Stimulated activated naive CD4-positive, alpha-beta T cell (primary cell): Measurements from ENCODE around the gene ADAM29.
"Not testable (repeated sequence)": the region's sequence is repeated elsewhere in the genome, so short reads cannot be mapped to it uniquely, and the experiment has no call there.

Experiments used
- DNase-seq, 6 experiments: peaks; one replicate each; lab custom pipeline; 2025; lab: John Stamatoyannopoulos, UW

ADAM29 gene

DNA sequence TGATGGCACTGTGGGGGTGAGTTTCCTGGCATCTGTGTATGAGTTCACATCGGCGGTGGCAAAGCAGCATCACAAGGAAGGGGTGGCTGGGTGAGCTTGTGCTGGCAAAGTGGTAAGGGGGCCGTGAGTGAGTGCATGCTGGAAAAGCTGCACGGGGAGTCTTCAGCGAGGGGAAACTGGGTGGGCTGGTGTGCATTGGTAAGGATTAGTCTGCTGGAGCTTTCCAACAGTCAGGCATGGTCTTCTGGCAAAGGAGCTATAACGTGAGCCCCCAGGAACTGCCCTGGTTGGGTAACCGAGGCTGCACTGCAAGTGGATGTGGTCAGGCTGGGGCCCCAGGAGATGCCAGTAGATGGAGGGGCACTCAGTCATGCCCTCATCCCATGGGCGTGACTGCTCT, 30.7 kb downstream of the ADAM29 start:
- no peak for DNase-seq

DNA sequence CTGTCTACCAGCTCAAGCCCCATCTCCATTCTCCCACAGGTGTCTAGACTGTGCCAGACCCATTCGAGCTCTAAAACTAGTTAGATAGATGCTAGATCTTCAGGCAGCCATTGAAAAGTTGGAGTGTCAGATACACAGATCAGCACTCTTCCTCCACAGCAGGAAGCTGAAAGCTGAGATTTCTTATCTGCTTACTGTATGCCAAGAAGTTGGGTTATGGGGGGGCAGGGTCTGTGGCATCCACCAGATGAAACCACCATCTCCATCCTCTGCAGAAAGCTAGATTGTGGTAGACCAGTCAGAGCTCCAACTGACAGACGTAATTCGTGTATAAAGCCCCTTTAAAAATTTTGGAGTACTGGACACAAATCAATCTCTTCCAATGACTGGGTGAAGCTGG, 54.8 kb downstream of the ADAM29 start:
- DNase-seq: no peak

DNA sequence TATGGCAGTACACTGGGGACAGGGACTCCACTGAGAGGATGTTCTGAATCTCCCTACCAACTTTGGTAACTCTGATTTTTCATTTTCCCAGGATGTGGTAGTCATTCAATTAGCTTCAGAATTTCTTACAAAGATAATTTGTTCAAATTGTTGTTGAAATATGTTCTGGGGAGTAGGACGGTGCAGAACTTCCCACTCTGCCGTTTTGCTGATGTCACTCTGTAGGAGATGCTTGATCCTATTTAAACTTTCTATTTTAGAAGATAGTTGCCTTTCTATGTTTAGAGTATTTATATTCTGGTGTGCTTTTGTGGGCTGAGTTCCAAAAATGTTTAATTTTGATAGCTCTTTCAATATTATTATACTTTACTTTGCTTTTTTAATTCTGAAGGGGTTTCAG, 55.2 kb downstream of the ADAM29 start:
- no peak for DNase-seq

DNA sequence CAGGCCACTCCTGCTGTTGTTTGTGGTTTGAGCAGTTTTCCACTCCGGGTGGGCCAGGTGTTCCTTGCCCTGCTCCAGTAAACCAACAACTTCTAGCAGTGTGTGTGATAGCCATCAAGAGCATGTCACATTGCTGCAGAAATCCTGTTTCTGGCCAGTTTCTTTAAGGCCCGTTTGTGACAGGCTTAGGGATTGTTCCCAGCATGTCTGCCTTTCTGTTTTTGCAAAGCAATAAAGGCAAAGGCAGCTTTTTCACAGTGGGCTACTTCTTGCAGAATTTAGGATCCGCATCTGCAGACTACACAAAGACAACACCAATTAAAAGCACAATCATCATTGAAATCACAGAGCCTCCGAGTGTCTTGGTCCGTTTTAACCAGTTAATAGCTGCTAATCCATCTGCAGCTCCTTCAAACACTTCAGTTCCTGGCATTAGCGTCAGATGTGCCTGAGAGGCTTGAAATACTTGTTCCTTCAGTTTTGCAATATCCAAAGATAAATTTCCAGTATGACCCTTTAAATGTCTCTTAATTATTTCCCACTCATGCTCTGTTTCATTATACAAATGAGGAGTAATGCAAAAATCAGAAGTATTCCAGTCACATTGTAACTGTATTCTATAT, 65.1 kb downstream of the ADAM29 start:
- DNase-seq: no peak

DNA sequence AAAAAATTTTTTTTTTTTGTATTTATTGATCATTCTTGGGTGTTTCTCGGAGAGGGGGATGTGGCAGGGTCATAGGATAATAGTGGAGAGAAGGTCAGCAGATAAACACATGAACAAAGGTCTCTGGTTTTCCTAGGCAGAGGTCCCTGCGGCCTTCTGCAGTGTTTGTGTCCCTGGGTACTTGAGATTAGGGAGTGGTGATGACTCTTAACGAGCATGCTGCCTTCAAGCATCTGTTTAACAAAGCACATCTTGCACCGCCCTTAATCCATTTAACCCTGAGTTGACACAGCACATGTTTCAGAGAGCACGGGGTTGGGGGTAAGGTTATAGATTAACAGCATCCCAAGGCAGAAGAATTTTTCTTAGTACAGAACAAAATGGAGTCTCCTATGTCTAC, 65.7 kb downstream of the ADAM29 start:
- not testable (repeated sequence) for DNase-seq

DNA sequence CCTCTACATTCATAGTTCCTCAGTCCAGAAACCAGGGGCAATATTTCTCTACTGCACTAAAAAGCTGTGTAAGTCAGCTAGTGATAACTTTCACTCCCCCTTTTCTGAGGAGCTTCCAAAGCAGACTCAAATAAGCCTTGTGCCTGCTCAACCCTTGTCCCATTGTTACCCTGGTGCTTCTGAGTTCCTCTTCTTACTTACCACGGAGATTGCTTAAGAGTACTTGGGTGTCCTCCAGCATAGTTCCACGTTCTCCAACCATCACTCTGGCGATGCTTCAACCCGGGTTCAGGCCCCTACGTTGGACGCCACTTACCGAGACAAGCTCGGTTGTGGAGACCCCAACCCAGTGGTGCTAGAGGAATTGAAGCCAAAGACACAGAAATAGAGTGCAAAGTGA, 71.6 kb downstream of the ADAM29 start:
- no peak for DNase-seq

GRCh38 chr4:174993916-174994315, 75.8 kb downstream of the ADAM29 start:
- DNase-seq: no peak

- DNase-seq: no peak
These were observed 77.9 kb downstream of the ADAM29 start for GRCh38 chr4:174996079-174996478.

GRCh38 chr4:174999407-174999806, 81.2 kb downstream of the ADAM29 start:
- no peak for DNase-seq

GRCh38 chr4:175017751-175018150, 99.6 kb downstream of the ADAM29 start:
- DNase-seq: no peak

DNA sequence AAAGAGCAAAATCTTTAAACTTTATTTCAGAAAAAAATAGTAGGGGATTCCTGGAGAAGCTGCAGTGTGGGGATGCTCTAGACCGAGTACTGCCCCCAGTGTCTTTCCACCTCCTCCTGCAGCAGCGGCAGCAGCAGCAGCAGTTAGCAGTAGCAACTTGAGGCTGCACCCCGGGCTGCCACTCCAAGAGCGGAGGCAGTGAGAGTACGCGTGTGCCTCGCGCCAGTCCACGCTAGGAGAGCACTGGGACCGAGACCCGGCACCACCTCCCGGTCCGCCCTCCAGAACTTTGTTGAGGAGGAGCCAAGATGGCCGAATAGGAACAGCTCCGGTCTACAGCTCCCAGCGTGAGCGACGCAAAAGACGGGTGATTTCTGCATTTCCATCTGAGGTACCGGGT, 101.3 kb downstream of the ADAM29 start:
- not testable (repeated sequence) for DNase-seq
